ENCODE results near the gene SLX4IP. TPM values are rescaled to one million over a fixed set of nuclear protein-coding genes. Genes with fewer than 3 reads are reported as not detected.

Gene SLX4IP
- total and polyA plus RNA-seq, 2 donors (not counting 3 experiments of a cell fraction or from before 2014, with no cell fraction given), result 1.9 to 4.5 TPM

GRCh38 chr20:10474606-10475184, 39.6 kb downstream of the SLX4IP start:
- no peak overlapping the region for H3K4me3 ChIP-seq (replicated peaks in 1 of 3; ENCODE audit: insufficient read depth in 1 of 3, low read depth in 1 of 3, low read length in 3 of 3)
- H3K4me2 ChIP-seq (ENCODE audit: insufficient read depth, low read length), result no peak overlapping the region
- dilution Hi-C loops (cut with MboI; ENCODE audit: extremely low pct_ligation_motif_present, low sequenced_read_pairs), result no loop called here
- H3K27me3 ChIP-seq (ENCODE audit: control insufficient read depth in 2 of 2, insufficient read depth in 2 of 2, low read length in 2 of 2), result no peaks in the 10 kb centered on the region
- no peak for DNase-seq (ENCODE audit: low read depth, low spot score)
- no TSS peak for BruUV-seq (replicated peaks)
- intact Hi-C loops (cut with micrococcal nuclease), result no loop called here
- H3K79me2 ChIP-seq (ENCODE audit: control insufficient read depth, insufficient read depth, low read length), result no peaks in the 10 kb centered on the region
- H3K9me3 ChIP-seq (replicated peaks; ENCODE audit: control insufficient read depth, insufficient read depth, low read length), result no peaks in the 10 kb centered on the region
- H3K27ac ChIP-seq (ENCODE audit: insufficient read depth, low read depth, low read length), result no peak overlapping the region
- no peaks in the 10 kb centered on the region for H4K20me1 ChIP-seq (replicated peaks; ENCODE audit: control insufficient read depth, extremely low read depth, insufficient read depth, low read length)
- no peak overlapping the region for H2AFZ ChIP-seq (ENCODE audit: low read depth, low read length)
- POLR2A ChIA-PET, result no interaction called here
- H3K9me1 ChIP-seq (replicated peaks; ENCODE audit: control insufficient read depth, extremely low read depth, insufficient read depth, low read length), result no peaks in the 10 kb centered on the region
- no peaks in the 10 kb centered on the region for H3K36me3 ChIP-seq (ENCODE audit: control insufficient read depth in 2 of 2, extremely low read depth in 1 of 2, insufficient read depth in 2 of 2, low read length in 2 of 2)
- no peak overlapping the region for H3K9ac ChIP-seq (replicated peaks; ENCODE audit: extremely low read depth, insufficient read depth, low read length)
- FAIRE-seq, result no peak
- TF ChIP-seq POLR2AphosphoS5 (IDR thresholded peaks at IDR 0.05; ENCODE audit: insufficient read depth, low read depth, low read length) (no peak), CTCF (IDR thresholded peaks at IDR 0.05; ENCODE audit: extremely low read depth in 1 of 2, insufficient read depth in 1 of 2, low read depth in 1 of 2, low read length in 2 of 2) (no peak), EZH2 (IDR thresholded peaks at IDR 0.05; ENCODE audit: borderline replicate concordance, low read depth, low read length, severe bottlenecking) (no peak), MYC (IDR thresholded peaks at IDR 0.05; ENCODE audit: low read depth, low read length) (no peak), GATA2 (IDR thresholded peaks at IDR 0.05; ENCODE audit: insufficient read depth, insufficient read length, low read depth, low read length) (no peak)
- peaks cover 4% of the 10 kb centered on the region for H3K4me1 ChIP-seq (ENCODE audit: control insufficient read depth, extremely low read depth, insufficient read depth, low read length)
- CTCF ChIA-PET, result interaction anchor here (1.0 kb wide), 1 partner anchor 62 kb away, joined by 4 read pairs; no protein-coding TSS in a partner anchor

GRCh38 chr20:10475225-10475624, 40.1 kb downstream of the SLX4IP start:
- Histone ChIP-seq H3K9me3 (replicated peaks; ENCODE audit: control insufficient read depth, insufficient read depth, low read length) (no peaks in the 10 kb centered on the region), H3K36me3 (ENCODE audit: control insufficient read depth in 2 of 2, extremely low read depth in 1 of 2, insufficient read depth in 2 of 2, low read length in 2 of 2) (no peaks in the 10 kb centered on the region), H3K9ac (replicated peaks; ENCODE audit: extremely low read depth, insufficient read depth, low read length) (no peak overlapping the region), H3K4me1 (ENCODE audit: control insufficient read depth, extremely low read depth, insufficient read depth, low read length) (no peaks in the 10 kb centered on the region), H3K79me2 (ENCODE audit: control insufficient read depth, insufficient read depth, low read length) (no peaks in the 10 kb centered on the region), H3K27me3 (ENCODE audit: control insufficient read depth in 2 of 2, insufficient read depth in 2 of 2, low read length in 2 of 2) (no peaks in the 10 kb centered on the region), H3K9me1 (replicated peaks; ENCODE audit: control insufficient read depth, extremely low read depth, insufficient read depth, low read length) (no peaks in the 10 kb centered on the region), H4K20me1 (replicated peaks; ENCODE audit: control insufficient read depth, extremely low read depth, insufficient read depth, low read length) (no peaks in the 10 kb centered on the region), H3K4me3 (replicated peaks in 1 of 3; ENCODE audit: insufficient read depth in 1 of 3, low read depth in 1 of 3, low read length in 3 of 3) (no peak overlapping the region), H3K27ac (ENCODE audit: insufficient read depth, low read depth, low read length) (no peak overlapping the region), H3K4me2 (ENCODE audit: insufficient read depth, low read length) (no peak overlapping the region), H2AFZ (ENCODE audit: low read depth, low read length) (no peak overlapping the region)
- ChIA-PET CTCF (interaction anchor here (1.0 to 1.7 kb wide), 3 partner anchors 10 to 61 kb away, joined by 3 to 4 read pairs (median 3); no protein-coding TSS in a partner anchor), POLR2A (no interaction called here)
- TF ChIP-seq EZH2 (IDR thresholded peaks at IDR 0.05; ENCODE audit: borderline replicate concordance, low read depth, low read length, severe bottlenecking) (no peak), JUN (IDR thresholded peaks at IDR 0.05; ENCODE audit: borderline replicate concordance, insufficient read depth, insufficient read length, low read depth) (no peak), MAX (IDR thresholded peaks at IDR 0.05; ENCODE audit: insufficient read depth, insufficient read length) (no peak), POLR2AphosphoS5 (IDR thresholded peaks at IDR 0.05; ENCODE audit: insufficient read depth, low read depth, low read length) (no peak)
- no peak for DNase-seq (ENCODE audit: low read depth, low spot score)
- dilution Hi-C loops (cut with MboI; ENCODE audit: extremely low pct_ligation_motif_present, low sequenced_read_pairs) (no loop called here), intact Hi-C loops (cut with micrococcal nuclease) (no loop called here)
- BruUV-seq (replicated peaks), result no TSS peak
- FAIRE-seq, result no peak
